Measurements from ENCODE around the gene SDE2.

GRCh38 chr1:225996946-225997545 is 2.1 kb downstream of the SDE2 start:
- no peak for TF ChIP-seq POLR2AphosphoS5 (IDR thresholded peaks at IDR 0.05)
- TF ChIP-seq CTCF (IDR thresholded peaks at IDR 0.05) = no peak
- TF ChIP-seq POLR2A (IDR thresholded peaks at IDR 0.05) = no peak
- TF ChIP-seq EP300 (IDR thresholded peaks at IDR 0.05) = no peak
